ENCODE results near the gene OLFML1.

OLFML1 gene

DNA sequence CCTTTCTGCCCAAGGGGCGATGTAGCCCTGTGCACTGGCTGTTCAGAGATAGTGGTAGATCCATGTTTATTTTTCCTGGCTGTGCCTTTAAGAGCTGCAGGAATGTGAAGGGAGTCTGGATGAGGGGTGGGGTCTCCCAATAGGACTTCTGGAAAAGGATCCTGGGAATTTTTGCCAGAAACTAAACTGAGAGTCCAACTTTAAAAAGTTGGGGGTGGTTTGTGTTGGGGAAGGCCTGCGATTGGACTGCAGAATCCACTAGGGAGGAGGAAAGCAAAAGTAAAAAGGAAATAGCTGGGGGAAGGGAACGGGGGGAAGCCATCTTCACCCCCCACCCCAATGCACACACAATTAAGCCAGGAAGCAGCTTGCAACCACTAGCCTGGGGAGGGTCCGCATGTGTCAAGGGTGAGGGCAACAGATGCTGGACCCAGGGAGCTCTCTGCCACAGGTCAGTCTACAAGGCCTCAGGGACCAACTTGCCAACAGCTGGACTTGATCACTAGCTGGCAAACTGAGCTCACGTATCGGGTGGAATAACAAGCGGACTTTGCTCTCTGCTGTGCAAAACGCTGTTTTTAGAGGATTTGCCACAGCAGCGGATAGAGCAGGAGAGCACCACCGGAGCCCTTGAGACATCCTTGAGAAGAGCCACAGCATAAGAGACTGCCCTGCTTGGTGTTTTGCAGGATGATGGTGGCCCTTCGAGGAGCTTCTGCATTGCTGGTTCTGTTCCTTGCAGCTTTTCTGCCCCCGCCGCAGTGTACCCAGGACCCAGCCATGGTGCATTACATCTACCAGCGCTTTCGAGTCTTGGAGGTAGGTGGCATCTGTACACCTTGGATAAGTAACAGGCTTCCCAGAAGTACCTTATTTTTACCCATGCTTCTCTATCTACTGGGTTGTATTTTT, at the start of gene OLFML1:
Gene OLFML1, plus strand, starts transcription at position 321 of the 912 bp plus-strand sequence. Its CDS starts 370 bp downstream, at position 691.
- peak within 1 kb of the TSS; percentile 69 for H3K4me3 ChIP-seq (ENCODE audit: low read depth, low read length)
- H3K27me3 ChIP-seq (ENCODE audit: insufficient read depth, low read length) = no peaks in the 10 kb centered on the region
- H3K4me1 ChIP-seq (ENCODE audit: control insufficient read depth, insufficient read depth, low read length, unreplicated experiment) = peaks cover 19% of the 10 kb centered on the region
- H3K27ac ChIP-seq (ENCODE audit: low read depth, low read length) = no peak within 1 kb of the TSS
- H3K36me3 ChIP-seq (ENCODE audit: insufficient read depth, low read length) = no peaks in the 10 kb centered on the region
- H2AFZ ChIP-seq (ENCODE audit: low read length, unreplicated experiment) = no peak within 1 kb of the TSS
- H3K79me2 ChIP-seq (ENCODE audit: control insufficient read depth, insufficient read depth, low read length, unreplicated experiment) = no peaks in the 10 kb centered on the region

GRCh38 chr11:7436146-7436545, 49.2 kb upstream of the OLFML1 start:
- Histone ChIP-seq H3K4me1 (ENCODE audit: control insufficient read depth, insufficient read depth, low read length, unreplicated experiment) (no peaks in the 10 kb centered on the region), H3K4me3 (ENCODE audit: low read depth, low read length) (no peak overlapping the region), H3K79me2 (ENCODE audit: control insufficient read depth, insufficient read depth, low read length, unreplicated experiment) (no peaks in the 10 kb centered on the region), H3K27me3 (ENCODE audit: insufficient read depth, low read length) (no peaks in the 10 kb centered on the region), H2AFZ (ENCODE audit: low read length, unreplicated experiment) (no peak overlapping the region), H3K36me3 (ENCODE audit: insufficient read depth, low read length) (no peaks in the 10 kb centered on the region), H3K27ac (ENCODE audit: low read depth, low read length) (no peak overlapping the region)

- no peaks in the 10 kb centered on the region for H3K36me3 ChIP-seq (ENCODE audit: insufficient read depth, low read length)
- H3K4me1 ChIP-seq (ENCODE audit: control insufficient read depth, insufficient read depth, low read length, unreplicated experiment) = no peaks in the 10 kb centered on the region
- no peak overlapping the region for H2AFZ ChIP-seq (ENCODE audit: low read length, unreplicated experiment)
- H3K79me2 ChIP-seq (ENCODE audit: control insufficient read depth, insufficient read depth, low read length, unreplicated experiment) = no peaks in the 10 kb centered on the region
- no peak overlapping the region for H3K4me3 ChIP-seq (ENCODE audit: low read depth, low read length)
- H3K27ac ChIP-seq (ENCODE audit: low read depth, low read length) = no peak overlapping the region
- H3K27me3 ChIP-seq (ENCODE audit: insufficient read depth, low read length) = no peaks in the 10 kb centered on the region
Observed at GRCh38 chr11:7436657-7437056, 48.6 kb upstream of the OLFML1 start.

- Histone ChIP-seq H3K27me3 (ENCODE audit: insufficient read depth, low read length) (no peaks in the 10 kb centered on the region), H3K27ac (ENCODE audit: low read depth, low read length) (no peak overlapping the region), H3K4me1 (ENCODE audit: control insufficient read depth, insufficient read depth, low read length, unreplicated experiment) (no peaks in the 10 kb centered on the region), H3K4me3 (ENCODE audit: low read depth, low read length) (no peak overlapping the region), H2AFZ (ENCODE audit: low read length, unreplicated experiment) (no peak overlapping the region), H3K36me3 (ENCODE audit: insufficient read depth, low read length) (no peaks in the 10 kb centered on the region), H3K79me2 (ENCODE audit: control insufficient read depth, insufficient read depth, low read length, unreplicated experiment) (no peaks in the 10 kb centered on the region)
Observed at GRCh38 chr11:7437696-7438095, 47.6 kb upstream of the OLFML1 start.

DNA sequence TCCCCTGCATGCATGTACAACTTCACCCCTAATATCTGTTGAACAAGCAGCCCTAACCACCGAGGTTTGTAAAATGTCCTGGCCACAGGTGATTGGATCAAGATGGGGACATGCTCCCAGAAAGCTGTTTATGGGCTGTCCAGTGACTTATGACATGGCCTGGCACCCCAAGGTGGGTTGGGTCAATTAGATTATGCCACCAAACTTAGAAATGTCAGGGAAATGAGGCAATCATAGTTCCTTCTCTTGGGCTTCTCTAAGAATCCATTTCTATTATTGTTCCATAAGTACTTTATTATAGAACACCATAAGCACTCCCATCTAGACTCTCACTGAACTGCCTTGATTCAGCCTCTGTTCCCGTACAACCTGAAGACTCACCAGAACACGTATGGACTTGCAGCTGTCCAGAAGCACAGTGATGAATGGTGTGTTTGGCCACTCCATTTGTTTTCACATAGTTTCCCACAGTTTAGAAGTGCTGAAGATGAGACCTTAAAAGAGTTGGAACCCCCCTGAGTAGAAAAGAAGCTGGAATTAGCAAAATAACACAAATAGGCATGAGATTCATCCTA, 45.5 kb upstream of the OLFML1 start:
- Histone ChIP-seq H3K27ac (ENCODE audit: low read depth, low read length) (no peak overlapping the region), H3K4me1 (ENCODE audit: control insufficient read depth, insufficient read depth, low read length, unreplicated experiment) (no peaks in the 10 kb centered on the region), H3K36me3 (ENCODE audit: insufficient read depth, low read length) (no peaks in the 10 kb centered on the region), H2AFZ (ENCODE audit: low read length, unreplicated experiment) (no peak overlapping the region), H3K4me3 (ENCODE audit: low read depth, low read length) (no peak overlapping the region), H3K79me2 (ENCODE audit: control insufficient read depth, insufficient read depth, low read length, unreplicated experiment) (no peaks in the 10 kb centered on the region), H3K27me3 (ENCODE audit: insufficient read depth, low read length) (peaks cover 10% of the 10 kb centered on the region; the same call in 1 of the 2 replicates)

- no peaks in the 10 kb centered on the region for H3K4me1 ChIP-seq (ENCODE audit: control insufficient read depth, insufficient read depth, low read length, unreplicated experiment)
- no peak overlapping the region for H3K4me3 ChIP-seq (ENCODE audit: low read depth, low read length)
- no peaks in the 10 kb centered on the region for H3K36me3 ChIP-seq (ENCODE audit: insufficient read depth, low read length)
- H3K27me3 ChIP-seq (ENCODE audit: insufficient read depth, low read length) = peaks cover 11% of the 10 kb centered on the region; the same call in 1 of the 2 replicates
- H3K79me2 ChIP-seq (ENCODE audit: control insufficient read depth, insufficient read depth, low read length, unreplicated experiment) = no peaks in the 10 kb centered on the region
- H3K27ac ChIP-seq (ENCODE audit: low read depth, low read length) = no peak overlapping the region
- H2AFZ ChIP-seq (ENCODE audit: low read length, unreplicated experiment) = no peak overlapping the region
Observed at GRCh38 chr11:7442588-7443215, 42.6 kb upstream of the OLFML1 start.

DNA sequence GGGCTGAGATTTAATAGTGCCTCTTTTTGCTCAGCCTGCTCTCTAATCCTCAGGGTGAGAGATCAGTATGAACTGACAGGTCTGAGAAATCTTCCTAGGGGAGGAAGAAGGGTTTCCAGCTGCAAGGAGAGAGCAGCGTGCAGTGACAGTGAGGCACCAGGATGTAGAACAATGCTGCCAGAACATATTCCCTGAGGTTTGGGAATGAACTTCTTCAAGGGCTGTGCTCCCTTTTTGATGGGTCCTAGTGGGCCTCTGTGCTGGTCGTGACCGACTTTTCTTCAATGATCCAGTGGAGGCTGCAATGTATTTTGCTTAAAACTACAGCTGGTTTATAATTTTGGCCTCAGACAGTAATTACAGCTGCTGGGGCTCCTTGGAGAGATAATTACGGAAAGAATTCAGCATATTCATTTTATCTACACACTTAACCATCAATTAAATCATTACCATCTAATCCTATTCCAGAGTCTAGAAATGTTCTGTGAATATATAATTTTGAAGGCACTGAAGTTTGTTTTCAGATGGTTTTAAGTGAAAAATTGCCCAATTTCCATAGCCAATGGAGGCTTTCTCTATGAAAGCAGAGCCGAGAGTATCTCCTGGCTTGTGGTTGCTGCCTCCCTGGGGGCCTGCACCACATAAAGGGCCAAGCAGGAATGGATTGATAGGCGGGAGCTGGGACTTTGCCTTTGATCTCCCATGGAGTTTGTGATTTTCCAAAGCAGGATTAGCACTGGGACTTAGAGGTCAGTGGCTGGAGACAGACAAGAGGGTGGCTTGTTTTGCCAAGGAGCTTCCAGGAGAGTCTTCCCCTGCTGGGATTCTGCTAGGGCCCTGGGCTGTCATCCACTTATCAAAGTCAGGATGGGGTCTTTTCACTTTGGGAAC, 41.0 kb upstream of the OLFML1 start:
- no peak overlapping the region for H3K27ac ChIP-seq (ENCODE audit: low read depth, low read length)
- no peaks in the 10 kb centered on the region for H3K36me3 ChIP-seq (ENCODE audit: insufficient read depth, low read length)
- no peak overlapping the region for H2AFZ ChIP-seq (ENCODE audit: low read length, unreplicated experiment)
- no peaks in the 10 kb centered on the region for H3K4me1 ChIP-seq (ENCODE audit: control insufficient read depth, insufficient read depth, low read length, unreplicated experiment)
- H3K79me2 ChIP-seq (ENCODE audit: control insufficient read depth, insufficient read depth, low read length, unreplicated experiment) = no peaks in the 10 kb centered on the region
- H3K27me3 ChIP-seq (ENCODE audit: insufficient read depth, low read length) = peaks cover 11% of the 10 kb centered on the region; the same call in 1 of the 2 replicates
- H3K4me3 ChIP-seq (ENCODE audit: low read depth, low read length) = no peak overlapping the region

DNA sequence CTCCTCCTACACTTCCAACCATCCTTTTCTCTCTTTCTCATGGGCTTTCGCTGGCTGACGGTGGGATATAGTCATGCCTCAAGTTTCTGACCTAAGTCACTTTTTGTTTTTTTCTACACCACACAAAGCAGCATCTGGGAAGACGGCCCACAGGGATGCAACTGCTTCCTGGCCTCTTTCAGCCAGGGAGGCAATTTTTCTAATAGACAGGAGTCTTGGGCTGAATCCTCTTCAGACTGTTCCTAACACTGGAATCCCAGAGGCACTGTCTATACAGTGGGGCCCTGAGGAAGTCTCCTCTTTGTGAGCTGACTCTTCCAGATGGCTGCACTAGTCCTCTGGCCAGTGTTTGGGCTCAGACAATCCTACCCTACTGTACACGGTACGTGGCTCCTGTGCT, 39.7 kb upstream of the OLFML1 start:
- H3K27me3 ChIP-seq (ENCODE audit: insufficient read depth, low read length) = peaks cover 11% of the 10 kb centered on the region; the same call in 1 of the 2 replicates
- H3K79me2 ChIP-seq (ENCODE audit: control insufficient read depth, insufficient read depth, low read length, unreplicated experiment) = no peaks in the 10 kb centered on the region
- no peaks in the 10 kb centered on the region for H3K4me1 ChIP-seq (ENCODE audit: control insufficient read depth, insufficient read depth, low read length, unreplicated experiment)
- no peaks in the 10 kb centered on the region for H3K36me3 ChIP-seq (ENCODE audit: insufficient read depth, low read length)
- H3K4me3 ChIP-seq (ENCODE audit: low read depth, low read length) = no peak overlapping the region
- H2AFZ ChIP-seq (ENCODE audit: low read length, unreplicated experiment) = no peak overlapping the region
- H3K27ac ChIP-seq (ENCODE audit: low read depth, low read length) = no peak overlapping the region

GRCh38 chr11:7448201-7448600, 37.1 kb upstream of the OLFML1 start:
- H3K4me1 ChIP-seq (ENCODE audit: control insufficient read depth, insufficient read depth, low read length, unreplicated experiment) = no peaks in the 10 kb centered on the region
- no peak overlapping the region for H3K27ac ChIP-seq (ENCODE audit: low read depth, low read length)
- H3K27me3 ChIP-seq (ENCODE audit: insufficient read depth, low read length) = peaks cover 9% of the 10 kb centered on the region; the same call in 1 of the 2 replicates
- no peaks in the 10 kb centered on the region for H3K79me2 ChIP-seq (ENCODE audit: control insufficient read depth, insufficient read depth, low read length, unreplicated experiment)
- no peak overlapping the region for H2AFZ ChIP-seq (ENCODE audit: low read length, unreplicated experiment)
- H3K4me3 ChIP-seq (ENCODE audit: low read depth, low read length) = no peak overlapping the region
- H3K36me3 ChIP-seq (ENCODE audit: insufficient read depth, low read length) = no peaks in the 10 kb centered on the region

GRCh38 chr11:7449211-7449840, 36.0 kb upstream of the OLFML1 start:
- H3K79me2 ChIP-seq (ENCODE audit: control insufficient read depth, insufficient read depth, low read length, unreplicated experiment) = no peaks in the 10 kb centered on the region
- no peak overlapping the region for H3K4me3 ChIP-seq (ENCODE audit: low read depth, low read length)
- no peak overlapping the region for H2AFZ ChIP-seq (ENCODE audit: low read length, unreplicated experiment)

More at GRCh38 chr11:7449211-7449840, 36.0 kb upstream of the OLFML1 start:
- Histone ChIP-seq H3K36me3 (ENCODE audit: insufficient read depth, low read length) (no peaks in the 10 kb centered on the region), H3K27me3 (ENCODE audit: insufficient read depth, low read length) (peaks cover 7% of the 10 kb centered on the region; the same call in 1 of the 2 replicates), H3K27ac (ENCODE audit: low read depth, low read length) (no peak overlapping the region), H3K4me1 (ENCODE audit: control insufficient read depth, insufficient read depth, low read length, unreplicated experiment) (no peaks in the 10 kb centered on the region)

Data from ACC112 (cell line).